Right lobe of liver (tissue), 6 donors: ENCODE measurements around the gene SURF4. TPM values are rescaled to one million over a fixed set of nuclear protein-coding genes. Genes with fewer than 3 reads are reported as not detected.
A peak's percentile ranks its signal among the peaks of the same experiment; 100 is the strongest.

Experiments
- ATAC-seq, 4 donors: fragments of 200-7000 bp; cut with Tn5 transposase; one replicate each; pipeline ENCODE4 v1.9.1; 2020; ENCODE audit warnings: mild to moderate bottlenecking in 4 of 4, moderate library complexity in 4 of 4
- DNase-seq, 3 donors: peaks; one replicate each; pipeline ENCODE4 v3.0.0-alpha.2; 2020
- H3K27ac ChIP-seq, 3 donors: fragments of 200-600 bp; one replicate each; pipeline ENCODE4 v1.8.0; 2022
- H3K27me3 ChIP-seq, 2 donors: fragments of 200-600 bp; one replicate each; pipeline ENCODE4 v1.8.0; 2022
- H3K36me3 ChIP-seq, 4 donors: fragments of 200-600 bp; sonication (generic) in 1 of 4; one replicate each; pipeline versions ENCODE4 v1.5.1 to v1.8.0; 2017 to 2022; ENCODE audit warnings: control low read depth in 1 of 4
- H3K4me1 ChIP-seq, 4 donors: fragments of 200-600 bp; sonication (generic) in 1 of 4; one replicate each; pipeline versions ENCODE4 v1.5.1 to v1.8.0; 2017 to 2022; ENCODE audit warnings: control low read depth in 1 of 4
- H3K4me3 ChIP-seq, 3 donors: fragments of 200-600 bp; one replicate each; pipeline ENCODE4 v1.8.0; 2022
- H3K9me3 ChIP-seq, 4 donors: fragments of 200-600 bp; sonication (generic) in 1 of 4; one replicate each; pipeline versions ENCODE4 v1.5.1 to v1.8.0; 2017 to 2022; ENCODE audit warnings: control low read depth in 1 of 4
- CTCF ChIP-seq, 4 donors: fragments of 200-600 bp in 3 of 4; fragments of 450-650 bp in 1 of 4; IDR thresholded peaks; one replicate each; pipeline versions ENCODE4 v1.5.1 to v1.8.0; 2016 to 2022; ENCODE audit warnings: antibody characterized with exemption in 4 of 4, mild to moderate bottlenecking in 2 of 4
- POLR2A ChIP-seq: fragments of 450-650 bp; IDR thresholded peaks from one replicate; pipeline ENCODE4 v1.6.1; 2017; ENCODE audit warnings: antibody characterized with exemption, mild to moderate bottlenecking
- WGBS: methylation state at CpG from one replicate; pipeline ENCODE4 v1.1.6; 2018; ENCODE audit warnings: low coverage, low lambda C conversion rate; ENCODE audit not compliant: insufficient coverage; ENCODE audit errors: missing lambda C conversion rate; 5-methylcytosine and 5-hydroxymethylcytosine counted together
- intact Hi-C, 2 donors: fragments of 100-400 bp; cut with DNase I; formaldehyde crosslinking; loops; one replicate each; pipeline versions ENCODE4 v1.11.2 to v1.14.1; 2022
- total RNA-seq, 6 experiments: library from RNA; depleted of rRNA in 2 of 6; stranded (reverse); fragments of >200 nt in 2 of 6; fragmentation: NEBNext Ultra II Directional in 3 of 6; extraction: Animal tissue kit (Norgen Biotek cat#: 25700) in 3 of 6; gene quantifications; one replicate each; pipeline versions ENCODE4 v1.1.0 to v1.2.4, GENCODE V29; 2016 to 2023
- donor health status: DM: no; HTN: yes; CAD: no.
- donor health status: DM: no; HTN: no; CAD: no.
- donor health status: DM: no; HTN: no; CAD: no.
- donor health status: DM: no; HTN: yes; CAD: no.
- donor health status: DM: no; HTN: yes; CAD: no.

SURF4 gene
- total RNA-seq, 6 experiments from 2014 or later, result 181 to 243 (median 213) TPM

- DNase-seq, result no peak
Measured at GRCh38 chr9:133404454-133405002, 28.7 kb upstream of the SURF4 start.

GRCh38 chr9:133403766-133404453 lies 28.1 kb upstream of the SURF4 start:
- Histone ChIP-seq H3K27me3 (no peaks in the 10 kb centered on the region), H3K4me1 (peaks cover 0 to 9% (median 2%) of the 10 kb centered on the region in 4 donors), H3K4me3 (no peak overlapping the region), H3K36me3 (peaks cover 3 to 25% (median 9%) of the 10 kb centered on the region in 4 donors), H3K9me3 (no peaks in the 10 kb centered on the region), H3K27ac (no peak overlapping the region)
- intact Hi-C loops, result loop anchor here (5.0 to 10.0 kb wide), 3 partner anchors 49 to 217 kb away; partner anchors contain the start of genes SURF1 (in 1 of the 2) and SURF2 (in 1 of the 2)
- ATAC-seq, result peak; percentile 65 to 73 (median 70)
- TF ChIP-seq CTCF (IDR thresholded peaks at IDR 0.05) (peak; percentile 64 to 80 (median 73)), POLR2A (no peak)
- DNase-seq, result peak in 1 of 3 donors; percentile 64
- 39% methylated on average over 9 of the region's 16 CpGs for WGBS

More at GRCh38 chr9:133404454-133405002, 28.7 kb upstream of the SURF4 start:
- Histone ChIP-seq H3K4me3 (no peak overlapping the region), H3K36me3 (peaks cover 3 to 30% (median 12%) of the 10 kb centered on the region in 4 donors), H3K27ac (no peak overlapping the region), H3K4me1 (peaks cover 0 to 9% (median 2%) of the 10 kb centered on the region in 4 donors), H3K9me3 (no peaks in the 10 kb centered on the region), H3K27me3 (no peaks in the 10 kb centered on the region)
- TF ChIP-seq CTCF (IDR thresholded peaks at IDR 0.05), result no peak
- no peak for TF ChIP-seq POLR2A
- WGBS, result 59% methylated on average over 4 of the region's 12 CpGs
- intact Hi-C loops, result loop anchor here (5.0 to 10.0 kb wide), 4 partner anchors 50 to 217 kb away; partner anchors contain the start of genes SURF1 (in 1 of the 2) and SURF2 (in 1 of the 2)
- no peak for ATAC-seq

GRCh38 chr9:133402689-133403088 lies 26.8 kb upstream of the SURF4 start:
- H3K27ac ChIP-seq, result no peak overlapping the region
- TF ChIP-seq CTCF (IDR thresholded peaks at IDR 0.05) (no peak), POLR2A (no peak)
- no peaks in the 10 kb centered on the region for H3K9me3 ChIP-seq
- peaks cover 3 to 16% (median 8%) of the 10 kb centered on the region in 4 donors for H3K36me3 ChIP-seq
- no CpG with 5 or more reads among the region's 7 CpGs for WGBS
- H3K4me1 ChIP-seq, result peaks cover 0 to 9% (median 2%) of the 10 kb centered on the region in 4 donors
- DNase-seq (no peak), ATAC-seq (no peak)
- H3K27me3 ChIP-seq, result no peaks in the 10 kb centered on the region
- H3K4me3 ChIP-seq, result no peak overlapping the region
- intact Hi-C loops, result loop anchor here (5.0 to 10.0 kb wide), 3 partner anchors 48 to 215 kb away; partner anchors contain the start of genes SURF1 (in 1 of the 2) and SURF2 (in 1 of the 2)

- intact Hi-C loops, result loop anchor here (5.0 to 10.0 kb wide), 3 partner anchors 47 to 214 kb away; partner anchors contain the start of genes SURF1 (in 1 of the 2) and SURF2 (in 1 of the 2)
- 83% methylated on average over 1 of the region's 6 CpGs for WGBS
- no peak overlapping the region for H3K27ac ChIP-seq
Measured at GRCh38 chr9:133401588-133401987, 25.7 kb upstream of the SURF4 start.

More at GRCh38 chr9:133401588-133401987, 25.7 kb upstream of the SURF4 start:
- Histone ChIP-seq H3K4me3 (no peak overlapping the region), H3K4me1 (peaks cover 0 to 9% (median 2%) of the 10 kb centered on the region in 4 donors), H3K9me3 (no peaks in the 10 kb centered on the region), H3K27me3 (no peaks in the 10 kb centered on the region), H3K36me3 (peaks cover 2 to 9% (median 3%) of the 10 kb centered on the region in 4 donors)
- no peak for TF ChIP-seq CTCF (IDR thresholded peaks at IDR 0.05)
- no peak for TF ChIP-seq POLR2A
- no peak for ATAC-seq
- DNase-seq, result no peak
